ENCODE measurements around the gene ITGB8.
"Not testable (repeated sequence)": the region's sequence is repeated elsewhere in the genome, so short reads cannot be mapped to it uniquely, and the experiment has no call there.

The ITGB8 gene

GRCh38 chr7:20298486-20298901, 32.2 kb upstream of the ITGB8 start:
- Histone ChIP-seq H3K4me3 (ENCODE audit: low read depth in 1 of 2, low read length in 2 of 2) (no peak overlapping the region), H3K9me3 (ENCODE audit: low read length) (no peaks in the 10 kb centered on the region), H3K27ac (ENCODE audit: low read depth, low read length) (no peak overlapping the region), H3K36me3 (ENCODE audit: insufficient read depth, low read length) (no peaks in the 10 kb centered on the region), H3K9ac (ENCODE audit: low read length) (no peak overlapping the region), H3K27me3 (ENCODE audit: control insufficient read depth in 1 of 2, insufficient read depth in 2 of 2, low read length in 2 of 2) (no peaks in the 10 kb centered on the region), H3K4me1 (ENCODE audit: insufficient read depth, low read length) (peaks cover 7% of the 10 kb centered on the region)

- Histone ChIP-seq H3K9ac (ENCODE audit: low read length) (no peak overlapping the region), H3K4me1 (ENCODE audit: insufficient read depth, low read length) (peaks cover 7% of the 10 kb centered on the region), H3K36me3 (ENCODE audit: insufficient read depth, low read length) (no peaks in the 10 kb centered on the region), H3K4me3 (ENCODE audit: low read depth in 1 of 2, low read length in 2 of 2) (no peak overlapping the region), H3K27ac (ENCODE audit: low read depth, low read length) (no peak overlapping the region), H3K9me3 (ENCODE audit: low read length) (no peaks in the 10 kb centered on the region), H3K27me3 (ENCODE audit: control insufficient read depth in 1 of 2, insufficient read depth in 2 of 2, low read length in 2 of 2) (no peaks in the 10 kb centered on the region)
Observed at GRCh38 chr7:20299145-20299544, 31.6 kb upstream of the ITGB8 start.

GRCh38 chr7:20299647-20300312, 30.9 kb upstream of the ITGB8 start:
- H3K9me3 ChIP-seq (ENCODE audit: low read length) = no peaks in the 10 kb centered on the region
- no peaks in the 10 kb centered on the region for H3K36me3 ChIP-seq (ENCODE audit: insufficient read depth, low read length)
- H3K27me3 ChIP-seq (ENCODE audit: control insufficient read depth in 1 of 2, insufficient read depth in 2 of 2, low read length in 2 of 2) = no peaks in the 10 kb centered on the region
- no peak overlapping the region for H3K9ac ChIP-seq (ENCODE audit: low read length)
- peaks cover 7% of the 10 kb centered on the region for H3K4me1 ChIP-seq (ENCODE audit: insufficient read depth, low read length)
- H3K4me3 ChIP-seq (ENCODE audit: low read depth in 1 of 2, low read length in 2 of 2) = peak overlapping the region in 1 of 2 donors; percentile 43
- no peak overlapping the region for H3K27ac ChIP-seq (ENCODE audit: low read depth, low read length)

- Histone ChIP-seq H3K4me1 (ENCODE audit: insufficient read depth, low read length) (peaks cover 7% of the 10 kb centered on the region), H3K9ac (ENCODE audit: low read length) (no peak overlapping the region), H3K27ac (ENCODE audit: low read depth, low read length) (no peak overlapping the region), H3K36me3 (ENCODE audit: insufficient read depth, low read length) (no peaks in the 10 kb centered on the region), H3K4me3 (ENCODE audit: low read depth in 1 of 2, low read length in 2 of 2) (no peak overlapping the region), H3K9me3 (ENCODE audit: low read length) (no peaks in the 10 kb centered on the region), H3K27me3 (ENCODE audit: control insufficient read depth in 1 of 2, insufficient read depth in 2 of 2, low read length in 2 of 2) (no peaks in the 10 kb centered on the region)
Observed at GRCh38 chr7:20301311-20301939, 29.3 kb upstream of the ITGB8 start.

GRCh38 chr7:20302300-20302699, 28.4 kb upstream of the ITGB8 start:
- not testable (repeated sequence) for H3K9me3 ChIP-seq (ENCODE audit: low read length); H3K27ac ChIP-seq (ENCODE audit: low read depth, low read length); H3K4me3 ChIP-seq (ENCODE audit: low read depth in 1 of 2, low read length in 2 of 2); H3K9ac ChIP-seq (ENCODE audit: low read length); H3K4me1 ChIP-seq (ENCODE audit: insufficient read depth, low read length); H3K27me3 ChIP-seq (ENCODE audit: control insufficient read depth in 1 of 2, insufficient read depth in 2 of 2, low read length in 2 of 2); H3K36me3 ChIP-seq (ENCODE audit: insufficient read depth, low read length)

GRCh38 chr7:20302891-20303290, 27.8 kb upstream of the ITGB8 start:
- H3K4me3 ChIP-seq (ENCODE audit: low read depth in 1 of 2, low read length in 2 of 2) = no peak overlapping the region
- no peak overlapping the region for H3K27ac ChIP-seq (ENCODE audit: low read depth, low read length)
- H3K9ac ChIP-seq (ENCODE audit: low read length) = no peak overlapping the region
- no peaks in the 10 kb centered on the region for H3K36me3 ChIP-seq (ENCODE audit: insufficient read depth, low read length)
- H3K9me3 ChIP-seq (ENCODE audit: low read length) = no peaks in the 10 kb centered on the region
- H3K4me1 ChIP-seq (ENCODE audit: insufficient read depth, low read length) = peaks cover 7% of the 10 kb centered on the region
- no peaks in the 10 kb centered on the region for H3K27me3 ChIP-seq (ENCODE audit: control insufficient read depth in 1 of 2, insufficient read depth in 2 of 2, low read length in 2 of 2)

- no peak overlapping the region for H3K9ac ChIP-seq (ENCODE audit: low read length)
- H3K27me3 ChIP-seq (ENCODE audit: control insufficient read depth in 1 of 2, insufficient read depth in 2 of 2, low read length in 2 of 2) = no peaks in the 10 kb centered on the region
- no peaks in the 10 kb centered on the region for H3K36me3 ChIP-seq (ENCODE audit: insufficient read depth, low read length)
- no peak overlapping the region for H3K4me3 ChIP-seq (ENCODE audit: low read depth in 1 of 2, low read length in 2 of 2)
- H3K9me3 ChIP-seq (ENCODE audit: low read length) = no peaks in the 10 kb centered on the region
- peaks cover 4% of the 10 kb centered on the region for H3K4me1 ChIP-seq (ENCODE audit: insufficient read depth, low read length)
- H3K27ac ChIP-seq (ENCODE audit: low read depth, low read length) = no peak overlapping the region
Observed at GRCh38 chr7:20304366-20304765, 26.3 kb upstream of the ITGB8 start.

- Histone ChIP-seq H3K9ac (ENCODE audit: low read length) (no peak overlapping the region), H3K27ac (ENCODE audit: low read depth, low read length) (no peak overlapping the region), H3K27me3 (ENCODE audit: control insufficient read depth in 1 of 2, insufficient read depth in 2 of 2, low read length in 2 of 2) (no peaks in the 10 kb centered on the region), H3K36me3 (ENCODE audit: insufficient read depth, low read length) (no peaks in the 10 kb centered on the region), H3K9me3 (ENCODE audit: low read length) (no peaks in the 10 kb centered on the region), H3K4me1 (ENCODE audit: insufficient read depth, low read length) (no peaks in the 10 kb centered on the region), H3K4me3 (ENCODE audit: low read depth in 1 of 2, low read length in 2 of 2) (no peak overlapping the region)
Observed at GRCh38 chr7:20305726-20306125, 25.0 kb upstream of the ITGB8 start.

GRCh38 chr7:20306180-20306946, 24.3 kb upstream of the ITGB8 start:
- H3K27ac ChIP-seq (ENCODE audit: low read depth, low read length) = no peak overlapping the region
- H3K4me3 ChIP-seq (ENCODE audit: low read depth in 1 of 2, low read length in 2 of 2) = no peak overlapping the region
- no peaks in the 10 kb centered on the region for H3K4me1 ChIP-seq (ENCODE audit: insufficient read depth, low read length)
- H3K27me3 ChIP-seq (ENCODE audit: control insufficient read depth in 1 of 2, insufficient read depth in 2 of 2, low read length in 2 of 2) = no peaks in the 10 kb centered on the region
- no peaks in the 10 kb centered on the region for H3K36me3 ChIP-seq (ENCODE audit: insufficient read depth, low read length)
- no peak overlapping the region for H3K9ac ChIP-seq (ENCODE audit: low read length)
- H3K9me3 ChIP-seq (ENCODE audit: low read length) = no peaks in the 10 kb centered on the region

GRCh38 chr7:20307119-20307518, 23.6 kb upstream of the ITGB8 start:
- H3K27me3 ChIP-seq (ENCODE audit: control insufficient read depth in 1 of 2, insufficient read depth in 2 of 2, low read length in 2 of 2) = no peaks in the 10 kb centered on the region
- no peaks in the 10 kb centered on the region for H3K36me3 ChIP-seq (ENCODE audit: insufficient read depth, low read length)
- H3K9ac ChIP-seq (ENCODE audit: low read length) = no peak overlapping the region
- H3K9me3 ChIP-seq (ENCODE audit: low read length) = no peaks in the 10 kb centered on the region
- H3K27ac ChIP-seq (ENCODE audit: low read depth, low read length) = no peak overlapping the region
- no peak overlapping the region for H3K4me3 ChIP-seq (ENCODE audit: low read depth in 1 of 2, low read length in 2 of 2)
- H3K4me1 ChIP-seq (ENCODE audit: insufficient read depth, low read length) = no peaks in the 10 kb centered on the region

GRCh38 chr7:20307901-20308300, 22.8 kb upstream of the ITGB8 start:
- no peaks in the 10 kb centered on the region for H3K9me3 ChIP-seq (ENCODE audit: low read length)
- no peak overlapping the region for H3K27ac ChIP-seq (ENCODE audit: low read depth, low read length)
- no peak overlapping the region for H3K4me3 ChIP-seq (ENCODE audit: low read depth in 1 of 2, low read length in 2 of 2)
- H3K27me3 ChIP-seq (ENCODE audit: control insufficient read depth in 1 of 2, insufficient read depth in 2 of 2, low read length in 2 of 2) = no peaks in the 10 kb centered on the region
- H3K9ac ChIP-seq (ENCODE audit: low read length) = no peak overlapping the region
- H3K36me3 ChIP-seq (ENCODE audit: insufficient read depth, low read length) = no peaks in the 10 kb centered on the region
- no peaks in the 10 kb centered on the region for H3K4me1 ChIP-seq (ENCODE audit: insufficient read depth, low read length)

All from muscle layer of colon (tissue), 2 donors.